GM23248 (cell line): ENCODE data around the gene MDH1B. TPM values are rescaled to one million over a fixed set of nuclear protein-coding genes. Genes with fewer than 3 reads are reported as not detected.
A peak's percentile ranks its signal among the peaks of the same experiment; 100 is the strongest.

Experiments
- DNase-seq: peaks from one replicate; pipeline ENCODE4 v3.0.0-alpha.2; 2015
- H2AFZ ChIP-seq: fragments of 200-600 bp; sonication (generic); 2 replicates; pipeline ENCODE4 v1.6.1; 2016; ENCODE audit warnings: antibody characterized with exemption
- H3F3A ChIP-seq: fragments of 200-600 bp; sonication (generic); 2 replicates; pipeline ENCODE4 v1.6.1; 2016; ENCODE audit warnings: mild to moderate bottlenecking, antibody characterized with exemption, mixed run types; ENCODE audit not compliant: insufficient read depth
- H3K27ac ChIP-seq: fragments of 200-600 bp; sonication (generic); 2 replicates; pipeline ENCODE4 v1.5.1; 2016; ENCODE audit warnings: mild to moderate bottlenecking
- H3K27me3 ChIP-seq: fragments of 200-600 bp; sonication (generic); replicated peaks from 2 replicates; pipeline ENCODE4 v1.6.1; 2016; ENCODE audit warnings: mild to moderate bottlenecking; ENCODE audit not compliant: insufficient read depth
- H3K36me3 ChIP-seq: fragments of 200-600 bp; sonication (generic); 2 replicates; pipeline ENCODE4 v1.6.1; 2016; ENCODE audit warnings: low read depth, mild to moderate bottlenecking
- H3K4me1 ChIP-seq: fragments of 200-600 bp; sonication (generic); 2 replicates; pipeline ENCODE4 v1.6.1; 2016; ENCODE audit warnings: mild to moderate bottlenecking; ENCODE audit not compliant: insufficient read depth
- H3K4me2 ChIP-seq: fragments of 200-600 bp; sonication (generic); one replicate; pipeline ENCODE4 v1.6.1; 2016; ENCODE audit warnings: mild to moderate bottlenecking; ENCODE audit not compliant: unreplicated experiment
- H3K4me3 ChIP-seq: fragments of 200-600 bp; sonication (generic); 2 replicates; pipeline ENCODE4 v1.5.1; 2016; ENCODE audit warnings: mild to moderate bottlenecking
- H3K79me2 ChIP-seq: fragments of 200-600 bp; sonication (generic); 2 replicates; pipeline ENCODE4 v1.6.1; 2016; ENCODE audit warnings: mild to moderate bottlenecking; ENCODE audit not compliant: insufficient read depth
- H3K9ac ChIP-seq: fragments of 200-600 bp; sonication (generic); 2 replicates; pipeline ENCODE4 v1.6.1; 2016; ENCODE audit warnings: mild to moderate bottlenecking
- H3K9me2 ChIP-seq: fragments of 200-600 bp; sonication (generic); 2 replicates; pipeline ENCODE4 v1.6.1; 2016; ENCODE audit warnings: mixed run types, mild to moderate bottlenecking, moderate library complexity; ENCODE audit not compliant: insufficient read depth
- H3K9me3 ChIP-seq: fragments of 200-600 bp; sonication (generic); one replicate; pipeline ENCODE4 v1.6.1; 2017; ENCODE audit warnings: low read depth
- H4K20me1 ChIP-seq: fragments of 200-600 bp; sonication (generic); 2 replicates; pipeline ENCODE4 v1.6.0; 2016; ENCODE audit not compliant: insufficient read depth
- EZH2 ChIP-seq: fragments of 200-600 bp; sonication (generic); IDR thresholded peaks from 2 replicates; pipeline ENCODE4 v1.6.1; 2018; ENCODE audit warnings: antibody characterized with exemption, mild to moderate bottlenecking; ENCODE audit not compliant: insufficient read depth, poor library complexity, severe bottlenecking
- EZH2phosphoT487 ChIP-seq: fragments of 200-600 bp; sonication (generic); IDR thresholded peaks from 2 replicates; pipeline ENCODE4 v1.6.1; 2018; ENCODE audit warnings: antibody characterized with exemption, moderate library complexity, mild to moderate bottlenecking, low read depth; ENCODE audit not compliant: insufficient read depth
- WGBS, 2 experiments: methylation state at CpG; one replicate each; pipeline ENCODE4 v1.1.6; 2015 to 2017; ENCODE audit warnings: low lambda C conversion rate in 2 of 2, low coverage in 1 of 2; ENCODE audit errors: missing lambda C conversion rate in 2 of 2; 5-methylcytosine and 5-hydroxymethylcytosine counted together
- in situ Hi-C: fragments of 300-500 bp; cut with MboI; formaldehyde crosslinking; loops from 2 replicates; pipeline ENCODE4 v1.15.0; 2020
- polyA plus RNA-seq: library from polyadenylated mRNA; unstranded; fragments of >200 nt; fragmentation: Nextera tagmentation; extraction: Ambion mirVana; gene quantifications from 2 replicates; pipeline ENCODE4 v1.2.1, GENCODE V29; 2016
- total RNA-seq: library from RNA; depleted of rRNA; stranded (reverse); fragments of >200 nt; shearing (Covaris generic); gene quantifications from 2 replicates; pipeline ENCODE4 v1.2.3, GENCODE V29; 2014

Gene MDH1B
- total and polyA plus RNA-seq, 2 experiments from 2014 or later, result 0.54 to 0.80 TPM

DNA sequence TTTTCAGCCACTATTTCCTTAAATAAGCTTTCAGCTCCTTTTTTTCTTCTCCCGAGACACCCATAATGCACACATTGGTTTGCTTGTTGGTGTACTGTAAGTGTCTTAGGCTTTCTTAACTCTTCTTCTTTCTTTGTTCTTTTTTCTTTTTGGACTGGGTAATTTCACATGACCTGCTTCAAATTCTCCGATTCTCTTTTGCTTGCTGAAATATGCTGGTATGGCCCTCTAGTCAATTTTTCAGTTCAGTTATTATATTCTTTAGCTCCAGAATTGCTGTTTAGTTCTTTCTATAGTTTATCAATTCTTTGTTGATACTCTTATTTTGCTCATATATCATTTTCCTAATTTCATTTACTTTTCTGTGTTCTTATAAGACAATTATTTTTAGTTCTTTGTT is 15.5 kb upstream of the MDH1B start:
- H3K36me3 ChIP-seq, result peaks cover 60% of the 10 kb centered on the region
- H3K27me3 ChIP-seq, result no peaks in the 10 kb centered on the region
- peaks cover 26% of the 10 kb centered on the region; the same call in 1 of the 2 replicates for H4K20me1 ChIP-seq
- no peak overlapping the region for H3K4me2 ChIP-seq
- no peak overlapping the region for H3K4me3 ChIP-seq
- peaks cover 89% of the 10 kb centered on the region for H3K79me2 ChIP-seq
- H3K27ac ChIP-seq, result no peak overlapping the region
- H3K9me2 ChIP-seq, result no peaks in the 10 kb centered on the region
- WGBS, 2 experiments, result 94 to 96% methylated on average over 2 of the region's 2 CpGs
- no peak for DNase-seq
- H3K4me1 ChIP-seq, result no peaks in the 10 kb centered on the region
- peaks cover 2% of the 10 kb centered on the region for H3K9me3 ChIP-seq
- H3K9ac ChIP-seq, result no peak overlapping the region
- peaks cover 19% of the 10 kb centered on the region; the same call in 1 of the 2 replicates for H3F3A ChIP-seq
- H2AFZ ChIP-seq, result no peak overlapping the region
- in situ Hi-C loops, result no loop called here
- no peak for TF ChIP-seq EZH2phosphoT487

- no peak overlapping the region for H3K9ac ChIP-seq
- in situ Hi-C loops, result no loop called here
- no peak overlapping the region for H3K27ac ChIP-seq
- H3K79me2 ChIP-seq, result peaks cover 67% of the 10 kb centered on the region
- no peak overlapping the region for H2AFZ ChIP-seq
- H3K36me3 ChIP-seq, result peaks cover 79% of the 10 kb centered on the region
- peaks cover 19% of the 10 kb centered on the region; the same call in 1 of the 2 replicates for H3F3A ChIP-seq
- H3K9me3 ChIP-seq, result peaks cover 3% of the 10 kb centered on the region
- no peak for TF ChIP-seq EZH2
- H4K20me1 ChIP-seq, result peaks cover 17% of the 10 kb centered on the region; the same call in 1 of the 2 replicates
- DNase-seq, result no peak
- H3K9me2 ChIP-seq, result no peaks in the 10 kb centered on the region
- H3K27me3 ChIP-seq, result no peaks in the 10 kb centered on the region
- no peak overlapping the region for H3K4me3 ChIP-seq
- no peaks in the 10 kb centered on the region for H3K4me1 ChIP-seq
- no peak overlapping the region for H3K4me2 ChIP-seq
Measured at GRCh38 chr2:206776432-206776831, 11.3 kb upstream of the MDH1B start.

DNA sequence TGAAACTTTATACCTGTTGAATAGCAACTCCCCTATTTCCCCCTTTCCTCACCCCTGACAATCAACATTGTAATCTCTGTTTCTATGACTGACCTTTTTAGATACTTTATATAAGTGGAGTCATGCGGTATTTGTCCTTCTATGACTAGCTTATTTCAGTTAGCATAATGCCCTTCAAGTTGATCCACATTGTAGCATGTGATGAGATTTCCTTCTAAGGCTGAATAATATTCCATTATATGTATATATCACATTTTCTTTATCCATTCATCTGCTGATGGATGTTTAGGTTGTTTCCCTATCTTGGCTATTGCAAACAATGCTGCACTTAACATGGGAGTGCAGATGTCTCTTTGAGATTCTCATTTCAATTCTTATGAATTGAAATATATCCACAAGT is 9.7 kb upstream of the MDH1B start:
- Histone ChIP-seq H3K4me2 (no peak overlapping the region), H3K27me3 (no peaks in the 10 kb centered on the region), H3K27ac (no peak overlapping the region), H2AFZ (no peak overlapping the region), H3K9me2 (no peaks in the 10 kb centered on the region), H3K9ac (no peak overlapping the region), H3K9me3 (peaks cover 3% of the 10 kb centered on the region), H4K20me1 (0 out of 2 replicates have a peak, but pooled peaks cover 13% of the 10 kb centered on the region), H3K4me1 (no peaks in the 10 kb centered on the region), H3K4me3 (no peak overlapping the region), H3K79me2 (peaks cover 58% of the 10 kb centered on the region), H3F3A (0 out of 2 replicates have a peak, but pooled peaks cover 7% of the 10 kb centered on the region), H3K36me3 (peaks cover 75% of the 10 kb centered on the region)
- TF ChIP-seq EZH2phosphoT487 (no peak), EZH2 (no peak)
- 91 to 97% methylated on average over 1 of the region's 1 CpG for WGBS, 2 experiments
- no peak for DNase-seq
- in situ Hi-C loops, result no loop called here

DNA sequence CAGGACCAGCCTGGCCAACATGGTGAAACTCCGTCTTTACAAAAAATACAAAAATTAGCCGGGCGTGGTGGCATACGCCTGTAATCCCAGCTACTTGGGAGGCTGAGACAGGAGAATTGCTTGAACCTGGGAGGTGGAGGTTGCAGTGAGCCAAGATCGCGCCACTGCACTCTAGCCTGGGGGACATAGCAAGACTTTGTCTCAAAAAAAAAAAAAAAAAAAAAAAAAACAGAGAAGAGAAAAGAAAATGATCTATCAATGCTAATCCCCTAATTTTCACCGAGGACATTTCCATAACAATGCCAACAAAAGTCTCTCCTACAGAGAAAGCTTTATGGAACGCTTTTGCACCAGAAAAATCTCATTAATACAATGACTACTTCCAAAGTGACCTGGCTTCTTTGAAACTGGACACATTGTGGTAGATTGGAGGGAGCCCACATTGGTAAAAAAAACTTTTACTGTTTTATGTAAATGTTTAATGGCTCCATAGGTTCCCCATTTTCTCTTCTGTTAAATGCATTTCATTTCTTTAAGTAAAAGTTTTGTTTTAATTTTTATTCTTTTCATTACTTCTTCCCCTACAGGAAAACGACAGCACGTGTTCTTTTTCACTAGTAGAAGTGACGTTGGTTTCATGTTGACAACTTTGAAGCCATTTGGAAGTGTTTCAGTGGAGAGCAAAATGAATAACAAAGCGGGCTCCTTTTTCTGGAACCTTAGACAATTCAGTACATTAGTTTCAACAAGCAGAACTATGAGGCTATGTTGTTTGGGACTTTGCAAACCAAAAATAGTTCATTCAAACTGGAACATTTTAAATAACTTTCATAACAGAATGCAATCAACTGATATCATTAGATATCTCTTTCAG is 1.2 kb upstream of the MDH1B start:
- H2AFZ ChIP-seq, result peak overlapping the region; percentile 98
- H3K4me1 ChIP-seq, result peaks cover 9% of the 10 kb centered on the region
- no peaks in the 10 kb centered on the region for H3K9me2 ChIP-seq
- no peak for TF ChIP-seq EZH2
- no peak for TF ChIP-seq EZH2phosphoT487
- peak overlapping the region; percentile 99 for H3K9ac ChIP-seq
- H3K4me2 ChIP-seq, result peak overlapping the region; percentile 88
- H3F3A ChIP-seq, result no peaks in the 10 kb centered on the region
- no peaks in the 10 kb centered on the region for H3K9me3 ChIP-seq
- peak overlapping the region; percentile 98 for H3K27ac ChIP-seq
- no peak for DNase-seq
- in situ Hi-C loops, result no loop called here
- peaks cover 11% of the 10 kb centered on the region; the same call in 1 of the 2 replicates for H3K36me3 ChIP-seq
- peak overlapping the region; percentile 99 for H3K4me3 ChIP-seq
- no peaks in the 10 kb centered on the region for H4K20me1 ChIP-seq
- peaks cover 48% of the 10 kb centered on the region for H3K79me2 ChIP-seq
- 29 to 30% methylated on average over 10 to 12 of the region's 12 CpGs for WGBS, 2 experiments
- H3K27me3 ChIP-seq, result no peaks in the 10 kb centered on the region
